AG04449 (cell line): Measurements from ENCODE around the gene KRTAP10-8.
"Not testable (repeated sequence)": the region's sequence is repeated elsewhere in the genome, so short reads cannot be mapped to it uniquely, and the experiment has no call there.

Source experiments
- CTCF ChIA-PET: fragments of 350-600 bp; formaldehyde crosslinking; extraction: SDS; loops from one replicate; lab custom pipeline; 2021; ENCODE audit warnings: antibody characterized with exemption; lab: Yijun Ruan, JAX
- POLR2A ChIA-PET: fragments of 400-600, 350-600 bp; formaldehyde crosslinking; extraction: SDS; loops from one replicate; lab custom pipeline; 2020; ENCODE audit warnings: antibody characterized with exemption, inconsistent platforms; lab: Yijun Ruan, JAX
- DNase-seq: peaks from one replicate; pipeline ENCODE4 v3.0.0-alpha.2; 2010; ENCODE audit warnings: low read depth, low spot score
- H3K4me3 ChIP-seq: 2 replicates; pipeline ENCODE4 v1.5.1; 2011; ENCODE audit warnings: low read depth, mild to moderate bottlenecking, control low read depth, low read length
- CTCF ChIP-seq: IDR thresholded peaks from one replicate; pipeline ENCODE4 v1.5.1; 2011; ENCODE audit warnings: mild to moderate bottlenecking, moderate library complexity, low read length, control low read depth, inconsistent platforms; ENCODE audit not compliant: insufficient read depth; ENCODE audit errors: missing control alignments

The KRTAP10-8 gene

DNA sequence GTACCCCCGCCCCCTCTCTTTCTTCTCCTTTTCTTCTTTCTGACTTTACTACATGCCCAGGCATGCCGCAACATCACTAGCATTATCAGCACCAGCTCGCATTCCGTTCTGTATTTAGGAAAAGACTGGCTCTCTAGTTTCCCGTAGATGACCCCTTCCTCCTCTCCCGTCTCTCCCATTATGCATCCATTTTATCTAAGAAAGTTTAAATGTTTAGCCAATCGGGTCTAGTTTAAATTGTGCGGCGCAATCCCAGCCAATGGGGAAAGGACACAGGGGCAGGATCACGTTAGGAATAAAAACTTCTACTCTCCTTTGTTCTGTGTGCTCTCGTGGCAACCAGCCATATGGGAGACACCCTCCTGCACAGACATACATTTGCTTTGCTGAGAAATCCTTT, 13.8 kb upstream of the KRTAP10-8 start:
- TF ChIP-seq CTCF = no peak
- POLR2A ChIA-PET = no interaction called here
- no peak overlapping the region for H3K4me3 ChIP-seq
- CTCF ChIA-PET = no interaction called here
- no peak for DNase-seq

- POLR2A ChIA-PET = no interaction called here
- CTCF ChIA-PET = no interaction called here
- no peak overlapping the region for H3K4me3 ChIP-seq
- no peak for TF ChIP-seq CTCF
- no peak for DNase-seq
Observed at GRCh38 chr21:44599264-44600029, 12.4 kb upstream of the KRTAP10-8 start.

DNA sequence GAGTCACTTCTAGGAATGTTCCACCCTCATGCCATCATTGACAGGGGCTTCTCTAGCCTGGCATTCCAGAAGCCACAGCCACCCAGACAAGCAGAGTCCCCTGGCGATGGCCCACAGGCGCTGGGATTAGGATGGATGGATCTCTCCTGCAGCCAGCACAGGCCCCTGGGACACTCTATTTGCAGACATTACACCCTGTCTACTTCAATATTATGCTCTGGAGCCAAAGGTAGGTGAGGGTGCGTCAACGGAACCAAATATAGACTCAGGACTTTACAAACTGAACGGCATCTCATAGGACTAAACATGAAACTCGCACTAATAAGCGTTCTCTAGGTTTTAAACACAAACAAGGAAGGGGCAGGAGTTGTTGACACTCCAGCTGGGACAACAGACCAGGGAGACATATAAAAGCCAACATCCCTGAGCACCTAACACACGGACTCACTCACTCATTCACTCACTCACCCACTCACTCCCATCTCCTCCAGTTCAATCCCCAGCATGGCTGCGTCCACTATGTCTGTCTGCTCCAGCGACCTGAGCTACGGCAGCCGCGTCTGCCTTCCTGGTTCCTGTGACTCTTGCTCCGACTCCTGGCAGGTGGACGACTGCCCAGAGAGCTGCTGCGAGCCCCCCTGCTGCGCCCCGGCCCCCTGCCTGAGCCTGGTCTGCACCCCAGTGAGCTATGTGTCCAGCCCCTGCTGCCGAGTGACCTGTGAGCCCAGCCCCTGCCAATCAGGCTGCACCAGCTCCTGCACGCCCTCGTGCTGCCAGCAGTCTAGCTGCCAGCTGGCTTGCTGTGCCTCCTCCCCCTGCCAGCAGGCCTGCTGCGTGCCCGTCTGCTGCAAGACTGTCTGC, 11.5 kb upstream of the KRTAP10-8 start, which contains the start of gene KRTAP10-7:
Gene KRTAP10-7, plus strand, starts transcription at position 480 of the 861 bp plus-strand sequence. Its CDS starts 25 bp downstream, at position 505.
- CTCF ChIA-PET, DNase-seq, POLR2A ChIA-PET, H3K4me3 ChIP-seq: not testable (repeated sequence)

DNA sequence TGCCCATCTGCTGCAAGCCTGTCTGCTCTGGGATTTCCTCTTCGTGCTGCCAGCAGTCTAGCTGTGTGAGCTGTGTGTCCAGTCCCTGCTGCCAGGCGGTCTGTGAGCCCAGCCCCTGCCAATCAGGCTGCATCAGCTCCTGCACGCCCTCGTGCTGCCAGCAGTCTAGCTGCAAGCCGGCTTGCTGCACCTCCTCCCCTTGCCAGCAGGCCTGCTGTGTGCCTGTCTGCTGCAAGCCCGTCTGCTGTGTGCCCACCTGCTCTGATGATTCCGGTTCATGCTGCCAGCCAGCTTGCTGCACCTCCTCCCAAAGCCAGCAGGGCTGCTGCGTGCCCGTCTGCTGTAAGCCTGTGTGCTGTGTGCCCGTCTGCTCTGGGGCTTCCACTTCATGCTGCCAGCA, 10.8 kb upstream of the KRTAP10-8 start:
- H3K4me3 ChIP-seq, DNase-seq, CTCF ChIA-PET, POLR2A ChIA-PET: not testable (repeated sequence)

GRCh38 chr21:44601596-44602462, 10.1 kb upstream of the KRTAP10-8 start:
- no peak for TF ChIP-seq CTCF
- ChIA-PET CTCF (no interaction called here), POLR2A (no interaction called here)

GRCh38 chr21:44602463-44602850, 9.4 kb upstream of the KRTAP10-8 start:
- no peak for DNase-seq
- ChIA-PET CTCF (no interaction called here), POLR2A (no interaction called here)
- no peak overlapping the region for H3K4me3 ChIP-seq
- TF ChIP-seq CTCF = no peak

More at GRCh38 chr21:44601596-44602462, 10.1 kb upstream of the KRTAP10-8 start:
- H3K4me3 ChIP-seq = no peak overlapping the region
- DNase-seq = no peak
